A673 (cell line): ENCODE data around the gene SLC25A26. TPM values are rescaled to one million over a fixed set of nuclear protein-coding genes. Genes with fewer than 3 reads are reported as not detected.

ENCODE experiments used
- BruUV-seq: library from RNA; stranded (reverse); fragments of 400-500 nt; replicated peaks from 2 replicates; lab custom pipeline; 2021; lab: Mats Ljungman, UMichigan
- CTCF ChIA-PET: fragments of 300-600 bp; sonication (Branson Sonifier 250); formaldehyde crosslinking; loops from one replicate; lab custom pipeline; 2022; ENCODE audit warnings: antibody characterized with exemption; lab: Charles Lee
- POLR2A ChIA-PET: fragments of 300-600 bp; sonication (Branson Sonifier 250); formaldehyde crosslinking; loops from one replicate; lab custom pipeline; 2022; ENCODE audit warnings: antibody characterized with exemption; ENCODE audit not compliant: low non-redundant PET; lab: Charles Lee
- DNase-seq: peaks from one replicate; pipeline ENCODE4 v3.0.0-alpha.2; 2015; ENCODE audit warnings: low spot score
- H3K27ac ChIP-seq: fragments of 200-600 bp; sonication (generic); 2 replicates; pipeline ENCODE4 v1.5.1; 2016; ENCODE audit warnings: mixed run types, low read depth, mild to moderate bottlenecking, mixed read lengths, antibody characterized with exemption, low read length; ENCODE audit not compliant: poor library complexity, severe bottlenecking
- H3K27me3 ChIP-seq: fragments of 200-600 bp; sonication (generic); replicated peaks from 2 replicates; pipeline ENCODE4 v1.6.1; 2017; ENCODE audit warnings: mixed run types, low read depth, mild to moderate bottlenecking, mixed read lengths, antibody characterized with exemption, low read length; ENCODE audit not compliant: insufficient read depth, poor library complexity
- H3K36me3 ChIP-seq: fragments of 200-600 bp; sonication (generic); 2 replicates; pipeline ENCODE4 v1.6.1; 2016; ENCODE audit warnings: mixed run types, mild to moderate bottlenecking, mixed read lengths, antibody characterized with exemption, low read length; ENCODE audit not compliant: insufficient read depth, poor library complexity, severe bottlenecking
- H3K4me1 ChIP-seq: fragments of 200-600 bp; sonication (generic); 2 replicates; pipeline ENCODE4 v1.6.1; 2017; ENCODE audit warnings: mixed run types, mild to moderate bottlenecking, mixed read lengths, antibody characterized with exemption, low read length; ENCODE audit not compliant: insufficient read depth, poor library complexity, severe bottlenecking
- H3K4me3 ChIP-seq: fragments of 200-600 bp; sonication (generic); 2 replicates; pipeline ENCODE4 v1.5.1; 2016; ENCODE audit warnings: low read depth, mixed run types, mild to moderate bottlenecking, mixed read lengths, low read length; ENCODE audit not compliant: poor library complexity, severe bottlenecking
- H3K9me3 ChIP-seq: fragments of 200-600 bp; sonication (generic); 2 replicates; pipeline ENCODE4 v1.6.1; 2016; ENCODE audit warnings: mixed run types, low read depth, mild to moderate bottlenecking, mixed read lengths, antibody characterized with exemption, low read length; ENCODE audit not compliant: poor library complexity, severe bottlenecking
- EZH2 ChIP-seq: fragments of 200-600 bp; sonication (generic); IDR thresholded peaks from 2 replicates; pipeline ENCODE4 v1.6.1; 2017; ENCODE audit warnings: borderline replicate concordance, low read depth, mild to moderate bottlenecking, mixed read lengths, antibody characterized with exemption, low read length; ENCODE audit not compliant: poor library complexity, severe bottlenecking
- intact Hi-C: fragments of 100-400 bp; cut with micrococcal nuclease; formaldehyde crosslinking; loops from one replicate; pipeline ENCODE4 v1.10.0; 2022; ENCODE audit not compliant: unreplicated experiment
- total RNA-seq: library from RNA; stranded (reverse); gene quantifications from 2 replicates; pipeline ENCODE4 v1.2.3, GENCODE V29; 2021
- TF ChIP-seq, protein P1 (sequence below): fragments of 300-800, 200-600 bp; sonication (generic); conservative IDR thresholded peaks from 2 replicates; pipeline ENCODE4 v1.5.1; 2017; ENCODE audit warnings: low read depth, mild to moderate bottlenecking, antibody characterized with exemption, low read length, moderate library complexity, mixed read lengths

Gene SLC25A26
- total RNA-seq, 1 experiment from 2014 or later = 8.9 TPM

DNA sequence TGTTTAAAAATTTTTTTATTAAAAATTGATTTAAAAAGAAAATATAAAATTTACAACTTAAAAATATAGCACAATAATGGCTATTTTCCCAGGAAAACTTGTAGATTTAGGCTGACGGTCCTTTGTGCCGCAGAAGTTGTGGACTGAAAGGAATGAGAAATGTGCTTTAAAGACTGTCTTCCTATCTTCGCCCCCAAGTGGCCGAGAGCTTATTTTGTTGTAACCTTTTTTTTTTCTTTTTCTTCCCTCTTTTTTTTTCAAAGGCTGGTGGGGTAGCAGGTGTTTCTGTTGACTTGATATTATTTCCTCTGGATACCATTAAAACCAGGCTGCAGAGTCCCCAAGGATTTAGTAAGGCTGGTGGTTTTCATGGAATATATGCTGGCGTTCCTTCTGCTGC, 15.5 kb downstream of the SLC25A26 start:
- POLR2A ChIA-PET = no interaction called here

DNA sequence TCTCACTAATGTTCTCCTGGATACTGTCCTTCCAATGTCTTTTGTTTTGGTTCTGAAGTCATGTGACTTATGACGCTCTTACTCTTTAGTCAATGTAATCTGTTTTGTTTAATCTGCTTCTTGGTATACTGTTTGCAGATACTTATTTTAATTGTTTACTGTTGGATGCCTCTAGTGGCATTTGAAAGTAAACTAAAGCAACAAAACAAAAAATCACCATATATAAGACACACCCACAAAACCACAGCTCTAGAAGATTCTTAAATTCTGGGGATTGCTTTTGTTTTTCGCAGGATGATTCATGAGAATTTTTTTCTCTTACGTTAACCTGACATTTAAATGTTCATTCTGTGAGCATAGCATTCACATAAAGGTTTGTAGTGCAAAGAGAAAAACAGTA, 16.8 kb downstream of the SLC25A26 start:
- no peak for TF ChIP-seq EZH2
- TF ChIP-seq, protein P1, sequence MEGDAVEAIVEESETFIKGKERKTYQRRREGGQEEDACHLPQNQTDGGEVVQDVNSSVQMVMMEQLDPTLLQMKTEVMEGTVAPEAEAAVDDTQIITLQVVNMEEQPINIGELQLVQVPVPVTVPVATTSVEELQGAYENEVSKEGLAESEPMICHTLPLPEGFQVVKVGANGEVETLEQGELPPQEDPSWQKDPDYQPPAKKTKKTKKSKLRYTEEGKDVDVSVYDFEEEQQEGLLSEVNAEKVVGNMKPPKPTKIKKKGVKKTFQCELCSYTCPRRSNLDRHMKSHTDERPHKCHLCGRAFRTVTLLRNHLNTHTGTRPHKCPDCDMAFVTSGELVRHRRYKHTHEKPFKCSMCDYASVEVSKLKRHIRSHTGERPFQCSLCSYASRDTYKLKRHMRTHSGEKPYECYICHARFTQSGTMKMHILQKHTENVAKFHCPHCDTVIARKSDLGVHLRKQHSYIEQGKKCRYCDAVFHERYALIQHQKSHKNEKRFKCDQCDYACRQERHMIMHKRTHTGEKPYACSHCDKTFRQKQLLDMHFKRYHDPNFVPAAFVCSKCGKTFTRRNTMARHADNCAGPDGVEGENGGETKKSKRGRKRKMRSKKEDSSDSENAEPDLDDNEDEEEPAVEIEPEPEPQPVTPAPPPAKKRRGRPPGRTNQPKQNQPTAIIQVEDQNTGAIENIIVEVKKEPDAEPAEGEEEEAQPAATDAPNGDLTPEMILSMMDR = no peak
- Histone ChIP-seq H3K27me3 (no peaks in the 10 kb centered on the region), H3K9me3 (no peaks in the 10 kb centered on the region), H3K27ac (no peak overlapping the region), H3K36me3 (no peaks in the 10 kb centered on the region), H3K4me1 (peaks cover 8% of the 10 kb centered on the region), H3K4me3 (no peak overlapping the region)
- intact Hi-C loops = no loop called here
- BruUV-seq = no TSS peak
- CTCF ChIA-PET = no interaction called here
- POLR2A ChIA-PET = no interaction called here
- no peak for DNase-seq

More for the DNA sequence above, 15.5 kb downstream of the SLC25A26 start:
- peak; percentile 30 for DNase-seq
- Histone ChIP-seq H3K9me3 (no peaks in the 10 kb centered on the region), H3K27ac (no peak overlapping the region), H3K27me3 (no peaks in the 10 kb centered on the region), H3K4me1 (peaks cover 9% of the 10 kb centered on the region), H3K4me3 (no peak overlapping the region), H3K36me3 (no peaks in the 10 kb centered on the region)
- CTCF ChIA-PET = no interaction called here
- intact Hi-C loops = no loop called here
- TF ChIP-seq, protein P1 = peak; percentile 39; the same call in 1 of the 2 replicates
- no peak for TF ChIP-seq EZH2
- BruUV-seq = no TSS peak

DNA sequence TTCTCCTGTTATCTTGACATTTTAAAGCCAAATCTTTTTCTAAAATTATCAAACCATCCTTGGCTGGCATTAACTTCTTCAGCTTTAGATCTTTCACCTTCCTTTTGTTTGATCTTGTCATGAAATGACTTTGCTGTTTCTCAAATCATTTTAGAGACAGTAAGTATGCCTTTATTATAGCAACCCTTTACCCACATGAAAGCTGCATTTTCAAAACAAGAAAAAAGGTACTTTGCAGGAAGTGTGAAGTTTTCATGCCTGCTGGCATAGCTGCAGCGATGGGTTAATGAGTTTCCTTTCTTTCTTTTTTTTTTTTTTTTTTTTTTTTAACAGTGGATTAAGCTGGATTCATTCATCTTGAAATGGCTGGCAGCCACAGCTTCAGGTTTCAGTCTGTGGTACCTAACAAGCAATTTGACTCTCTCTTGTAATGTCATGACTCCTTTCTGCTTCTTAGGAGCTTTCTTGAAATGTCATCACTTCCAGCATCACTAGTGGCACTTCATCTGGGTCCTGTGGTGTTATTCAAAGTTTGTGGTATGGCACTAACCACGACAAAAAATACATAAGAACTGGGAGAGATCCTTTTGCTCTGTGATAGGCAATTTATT, 18.8 kb downstream of the SLC25A26 start:
- Histone ChIP-seq H3K9me3 (no peaks in the 10 kb centered on the region), H3K4me3 (no peak overlapping the region), H3K36me3 (no peaks in the 10 kb centered on the region), H3K27ac (no peak overlapping the region), H3K27me3 (no peaks in the 10 kb centered on the region), H3K4me1 (no peaks in the 10 kb centered on the region)
- ChIA-PET CTCF (no interaction called here), POLR2A (no interaction called here)
- intact Hi-C loops = no loop called here
- TF ChIP-seq, protein P1 = no peak
- no peak for TF ChIP-seq EZH2
- BruUV-seq = no TSS peak
- no peak for DNase-seq
